ENCODE data around the gene LRRC52.

DNA sequence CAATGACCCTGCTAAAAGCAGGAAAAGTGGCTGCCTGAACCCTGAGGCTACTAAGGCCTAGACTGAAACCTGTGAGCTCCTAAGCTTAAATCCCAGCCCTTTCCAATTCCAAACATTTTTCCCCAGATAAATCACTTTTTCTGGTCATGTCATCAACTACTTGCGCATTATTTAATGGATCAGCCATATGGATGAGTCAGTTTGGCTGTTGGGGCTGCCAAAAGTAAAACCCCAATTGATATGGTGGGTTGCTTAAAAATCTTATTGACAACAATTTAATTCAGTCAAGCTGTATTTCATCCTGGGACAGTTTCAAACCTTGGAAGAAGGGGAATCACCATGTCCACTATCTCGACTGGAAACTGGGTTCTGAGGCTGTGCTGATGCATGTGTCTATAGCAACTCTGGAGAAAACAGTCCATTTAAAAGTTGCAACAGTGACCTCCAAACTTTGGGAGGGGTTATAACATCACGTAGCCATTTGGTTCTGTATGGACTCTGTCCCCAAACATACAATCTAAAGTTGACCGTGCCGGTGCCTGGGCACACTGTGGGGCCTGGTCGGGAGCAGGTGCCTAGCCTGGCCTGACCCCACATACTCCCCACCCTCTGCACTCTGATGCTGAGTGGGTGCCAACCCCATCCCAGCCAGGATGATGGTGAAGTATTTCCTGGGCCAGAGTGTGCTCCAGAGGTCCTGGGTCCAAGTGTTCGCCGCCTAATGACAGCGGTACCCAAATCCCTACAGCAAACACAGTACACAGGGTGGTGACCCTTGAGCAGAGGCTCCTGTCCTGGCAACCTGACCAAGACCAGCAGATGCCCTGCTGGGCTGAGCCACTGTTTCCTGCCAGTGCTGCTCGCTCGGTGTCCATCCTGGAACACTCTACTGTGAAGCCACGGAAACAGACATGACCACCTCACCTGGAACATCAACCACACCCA, 46.5 kb upstream of the LRRC52 start:
- TF ChIP-seq CTCF (IDR thresholded peaks at IDR 0.05) (no peak), EZH2 (IDR thresholded peaks at IDR 0.05; ENCODE audit: borderline replicate concordance, insufficient read depth, low read depth, low read length, poor library complexity, severe bottlenecking) (no peak)

All from B cell (primary cell).